NCI-H2107 treated with DMSO at 0.1 percent for 48 hours (cell line): ENCODE data around the gene CATSPERD.
"Not testable (repeated sequence)": the region's sequence is repeated elsewhere in the genome, so short reads cannot be mapped to it uniquely, and the experiment has no call there.

ENCODE experiments used
- DNase-seq: peaks from one replicate; lab custom pipeline; 2025; ENCODE audit not compliant: unreplicated experiment; lab: John Stamatoyannopoulos, UW

CATSPERD gene

DNA sequence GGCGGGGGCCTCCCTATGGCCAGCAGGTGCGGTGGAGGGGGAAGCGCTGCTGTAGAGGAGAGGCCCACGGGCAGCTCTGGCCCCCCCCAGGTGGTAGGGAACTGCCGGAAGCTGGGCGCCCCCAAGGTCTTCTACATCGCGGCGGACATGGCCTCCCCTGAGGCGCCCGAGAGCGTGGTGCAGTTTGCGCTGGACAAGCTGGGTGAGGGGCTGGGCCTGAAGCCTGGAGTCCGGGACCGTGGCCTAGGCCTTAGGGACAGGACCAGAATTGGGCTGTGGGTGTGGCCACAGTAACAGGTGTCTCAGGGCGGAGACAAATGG lies 34.2 kb upstream of the CATSPERD start:
- DNase-seq: no peak

DNA sequence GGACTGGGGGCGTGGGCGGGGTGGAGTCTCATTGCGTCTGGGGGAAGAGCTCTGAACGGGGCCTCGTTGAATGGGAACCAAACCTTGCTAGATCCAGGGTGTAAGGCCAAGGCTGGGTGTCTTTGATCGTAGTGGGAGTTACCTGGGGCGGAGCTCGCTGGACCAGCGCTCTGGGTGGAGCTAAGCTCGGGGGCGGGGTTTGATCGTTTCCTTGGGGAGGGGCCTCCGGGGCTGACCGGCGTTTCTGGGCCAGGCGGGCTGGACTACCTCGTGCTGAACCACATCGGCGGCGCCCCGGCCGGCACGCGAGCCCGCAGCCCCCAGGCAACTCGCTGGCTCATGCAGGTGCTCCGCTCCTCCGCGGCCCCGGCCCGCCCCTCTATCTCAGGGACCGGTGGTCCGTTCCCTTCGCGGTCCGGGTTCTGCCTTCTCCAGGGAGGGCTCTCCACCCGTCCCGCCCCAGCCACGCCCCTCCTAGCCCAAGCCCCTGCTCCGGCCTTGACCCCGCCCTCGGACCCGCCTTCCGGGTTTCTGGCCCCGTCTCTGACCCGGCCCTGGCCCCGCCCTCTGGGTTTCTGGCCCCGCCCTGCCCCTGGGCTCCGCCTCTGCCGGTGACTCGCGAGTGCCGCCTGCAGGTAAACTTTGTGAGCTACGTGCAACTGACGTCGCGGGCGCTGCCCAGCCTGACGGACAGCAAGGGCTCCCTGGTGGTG lies 33.6 kb upstream of the CATSPERD start:
- peak; percentile 32 for DNase-seq

DNA sequence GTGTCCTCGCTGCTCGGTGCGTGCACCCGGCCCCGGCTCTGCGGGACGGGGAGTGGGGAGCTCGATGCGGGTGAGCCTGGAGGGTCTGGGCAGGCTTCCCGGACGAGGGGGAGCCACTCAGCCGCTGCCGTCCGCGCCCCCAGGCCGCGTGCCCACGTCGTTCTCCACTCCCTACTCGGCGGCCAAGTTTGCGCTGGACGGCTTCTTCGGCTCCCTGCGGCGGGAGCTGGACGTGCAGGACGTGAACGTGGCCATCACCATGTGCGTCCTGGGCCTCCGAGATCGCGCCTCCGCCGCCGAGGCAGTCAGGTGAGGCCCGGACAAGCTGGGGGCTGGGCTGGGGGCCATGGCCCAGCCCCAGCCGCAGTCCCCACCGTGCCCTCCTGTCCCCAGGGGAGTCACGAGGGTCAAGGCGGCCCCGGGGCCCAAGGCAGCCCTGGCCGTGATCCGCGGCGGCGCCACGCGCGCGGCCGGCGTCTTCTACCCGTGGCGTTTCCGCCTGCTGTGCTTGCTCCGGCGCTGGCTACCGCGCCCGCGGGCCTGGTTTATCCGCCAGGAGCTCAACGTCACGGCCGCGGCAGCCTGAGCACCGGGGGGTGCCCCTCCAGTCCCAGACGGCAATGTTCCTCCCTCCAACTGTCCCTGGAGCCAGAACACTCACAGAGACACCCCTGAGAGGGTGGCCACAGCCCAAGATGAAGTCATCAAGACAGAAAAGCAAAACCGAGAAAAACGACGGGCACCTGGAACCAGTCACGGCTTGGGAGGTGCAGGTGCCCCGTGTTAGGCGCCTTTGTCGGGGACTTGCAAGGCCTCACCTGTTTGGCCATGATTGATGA lies 32.9 kb upstream of the CATSPERD start:
- no peak for DNase-seq

DNA sequence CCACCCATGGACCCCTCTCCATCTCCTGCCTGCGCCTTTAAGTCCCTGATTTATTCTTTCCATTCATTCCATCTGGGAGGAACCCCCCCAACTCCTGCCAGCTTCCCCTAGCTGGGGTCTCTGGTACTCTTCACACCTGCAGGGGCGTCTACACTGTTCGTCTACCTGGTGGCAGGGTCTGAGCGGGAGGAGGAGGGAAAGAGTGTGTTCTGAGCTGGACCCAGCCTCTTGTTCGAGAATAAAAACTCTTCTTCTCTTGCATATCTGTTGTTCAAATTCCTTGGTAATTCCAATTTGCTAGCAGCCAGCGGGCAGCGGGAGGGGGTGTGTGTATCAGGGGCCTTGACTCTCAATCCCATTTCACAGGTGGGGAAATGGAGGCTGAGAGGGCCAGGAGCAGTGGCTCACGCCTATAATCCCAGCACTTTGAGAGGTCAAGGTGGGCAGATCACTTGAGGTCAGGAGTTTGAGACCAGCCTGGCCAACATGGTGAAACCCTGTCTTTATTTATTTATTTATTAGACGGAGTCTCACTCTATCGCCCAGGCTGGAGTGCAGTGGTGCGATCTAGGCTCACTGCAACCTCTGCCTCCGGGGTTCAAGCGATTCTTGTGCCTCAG lies 32.1 kb upstream of the CATSPERD start:
- not testable (repeated sequence) for DNase-seq

DNA sequence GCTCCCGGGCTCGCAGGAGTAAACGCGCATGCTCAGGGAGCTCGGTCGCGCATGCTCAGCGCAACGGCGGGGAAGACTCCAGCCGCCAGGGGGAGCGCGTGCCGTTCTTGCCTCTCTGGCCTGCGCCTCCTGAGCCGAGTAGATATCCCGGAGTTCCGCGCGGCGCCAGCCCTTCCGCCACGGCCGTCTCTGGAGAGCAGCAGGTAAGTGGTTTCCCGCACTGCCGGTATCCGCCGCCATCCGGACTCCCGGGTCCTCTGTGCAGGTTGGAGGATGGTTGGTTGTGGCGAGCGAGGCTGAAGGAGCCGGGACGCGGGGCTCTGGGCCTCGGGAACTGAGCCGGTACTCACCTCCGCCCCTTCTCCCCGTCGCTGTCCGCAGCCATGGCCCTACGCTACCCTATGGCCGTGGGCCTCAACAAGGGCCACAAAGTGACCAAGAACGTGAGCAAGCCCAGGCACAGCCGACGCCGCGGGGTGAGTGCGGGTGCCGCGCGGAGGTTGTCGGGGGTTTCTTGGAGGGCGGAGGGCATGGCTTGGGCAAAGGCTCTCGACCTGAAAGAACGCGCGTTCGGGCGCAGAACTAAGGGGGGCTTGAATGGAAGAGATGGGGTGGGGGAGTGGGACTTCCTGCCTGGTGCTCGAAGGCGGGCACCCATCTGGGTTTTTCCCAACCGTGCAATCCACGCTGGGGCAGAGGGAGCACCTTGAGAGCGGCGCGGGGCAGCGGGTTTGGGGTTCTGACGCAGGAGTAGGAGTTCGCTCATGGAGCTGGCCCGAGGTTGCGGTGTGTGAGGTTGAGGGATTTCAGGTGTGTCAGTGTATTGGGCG lies 30.1 kb upstream of the CATSPERD start, which contains the start of gene RPL36:
RPL36 (plus strand) TSS at position 171 of the 830 bp plus-strand sequence; CDS start at position 384, 213 bp downstream.
- peak; percentile 89 for DNase-seq

DNA sequence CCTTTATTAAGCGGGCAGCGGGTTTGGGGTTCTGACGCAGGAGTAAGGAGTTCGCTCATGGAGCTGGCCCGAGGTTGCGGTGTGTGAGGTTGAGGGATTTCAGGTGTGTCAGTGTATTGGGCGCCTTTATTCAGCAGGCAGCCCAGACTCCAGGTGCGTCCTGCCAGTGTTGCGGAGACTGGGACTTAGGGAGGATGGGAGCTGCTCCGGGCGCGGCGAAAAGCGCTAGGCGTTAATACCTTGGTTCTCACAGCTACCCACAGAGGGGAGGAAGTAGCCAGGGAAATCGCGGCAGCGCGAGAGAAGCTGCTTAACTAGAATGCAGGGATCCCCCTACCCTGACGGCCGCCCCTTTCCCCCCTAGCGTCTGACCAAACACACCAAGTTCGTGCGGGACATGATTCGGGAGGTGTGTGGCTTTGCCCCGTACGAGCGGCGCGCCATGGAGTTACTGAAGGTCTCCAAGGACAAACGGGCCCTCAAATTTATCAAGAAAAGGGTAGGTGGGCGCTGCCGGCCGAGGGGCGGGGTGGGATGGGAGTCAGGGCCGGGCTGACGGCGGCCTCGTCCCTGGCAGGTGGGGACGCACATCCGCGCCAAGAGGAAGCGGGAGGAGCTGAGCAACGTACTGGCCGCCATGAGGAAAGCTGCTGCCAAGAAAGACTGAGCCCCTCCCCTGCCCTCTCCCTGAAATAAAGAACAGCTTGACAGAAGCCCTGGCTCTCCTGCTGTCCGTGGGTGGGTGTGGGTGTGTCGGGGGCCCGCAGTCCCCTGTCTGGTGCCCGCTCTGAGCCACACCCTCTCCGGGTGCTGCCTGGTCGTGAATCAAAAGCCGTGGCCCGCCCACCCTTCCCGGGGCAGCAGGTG lies 29.2 kb upstream of the CATSPERD start:
- DNase-seq: no peak

DNA sequence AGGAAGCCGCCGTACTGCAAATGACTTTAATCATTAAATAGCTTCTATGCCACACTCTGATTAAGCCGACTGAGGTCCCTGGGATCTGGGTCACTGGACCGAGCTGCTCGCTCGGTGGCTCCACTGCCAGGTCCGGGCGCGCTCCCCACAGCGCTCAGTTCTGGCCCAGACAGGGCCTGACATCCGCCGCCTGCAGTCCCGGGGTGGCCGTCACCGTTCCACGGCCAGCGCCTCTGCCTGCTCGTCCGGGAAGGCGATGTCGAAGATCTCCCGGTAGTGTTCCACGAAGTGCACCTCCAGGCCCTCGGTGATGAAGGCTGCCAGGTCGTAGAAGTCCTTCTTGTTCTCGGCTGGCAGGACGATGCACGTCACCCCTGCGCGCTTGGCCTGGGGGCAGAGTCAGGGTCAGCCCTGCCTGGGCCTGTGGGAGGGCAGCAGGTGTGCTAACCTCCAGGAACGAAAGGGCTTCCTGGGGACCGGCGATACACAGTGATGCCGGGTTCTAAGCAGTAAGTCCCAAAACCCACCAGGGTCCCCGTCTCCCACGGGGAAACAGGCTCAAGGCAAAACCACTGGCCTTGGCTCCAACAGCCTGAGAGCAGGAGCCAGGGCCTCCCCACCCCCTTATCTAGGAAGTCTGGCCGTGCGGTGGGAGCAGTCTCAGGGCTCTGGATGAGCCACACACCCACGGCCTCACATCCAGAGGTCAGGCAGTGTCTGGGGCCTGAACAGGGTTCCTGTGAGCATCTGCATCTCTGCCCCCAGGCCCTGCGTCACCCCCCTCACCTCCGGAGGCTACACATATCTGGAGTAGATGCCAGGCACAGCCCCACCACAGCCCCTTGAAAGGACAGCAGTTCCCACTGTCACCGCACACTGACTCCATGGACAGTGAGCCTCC lies 28.4 kb upstream of the CATSPERD start:
- DNase-seq: no peak

DNA sequence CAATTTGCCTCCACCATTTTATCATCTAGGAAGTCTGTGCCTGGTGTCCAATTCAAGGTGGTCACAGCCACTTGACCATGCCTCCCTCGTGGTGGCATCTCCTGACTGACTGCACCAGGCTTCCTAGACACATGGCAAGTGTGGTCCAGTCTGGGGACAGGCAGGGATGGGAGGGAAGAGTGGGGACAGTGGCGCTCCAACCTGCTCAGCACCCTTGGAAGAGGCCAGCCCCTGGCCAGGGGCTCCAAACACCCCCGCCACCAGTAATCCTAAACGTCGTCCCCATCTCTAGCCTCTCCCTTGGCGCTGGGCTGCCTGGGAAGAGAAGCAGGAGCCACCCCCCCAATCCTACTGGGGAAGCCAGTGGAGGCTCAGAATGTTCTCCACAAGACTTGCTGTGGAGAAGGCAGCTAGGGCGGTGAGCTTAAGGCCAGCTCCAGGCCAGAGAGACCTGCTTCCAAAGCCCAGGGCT lies 27.7 kb upstream of the CATSPERD start:
- no peak for DNase-seq

DNA sequence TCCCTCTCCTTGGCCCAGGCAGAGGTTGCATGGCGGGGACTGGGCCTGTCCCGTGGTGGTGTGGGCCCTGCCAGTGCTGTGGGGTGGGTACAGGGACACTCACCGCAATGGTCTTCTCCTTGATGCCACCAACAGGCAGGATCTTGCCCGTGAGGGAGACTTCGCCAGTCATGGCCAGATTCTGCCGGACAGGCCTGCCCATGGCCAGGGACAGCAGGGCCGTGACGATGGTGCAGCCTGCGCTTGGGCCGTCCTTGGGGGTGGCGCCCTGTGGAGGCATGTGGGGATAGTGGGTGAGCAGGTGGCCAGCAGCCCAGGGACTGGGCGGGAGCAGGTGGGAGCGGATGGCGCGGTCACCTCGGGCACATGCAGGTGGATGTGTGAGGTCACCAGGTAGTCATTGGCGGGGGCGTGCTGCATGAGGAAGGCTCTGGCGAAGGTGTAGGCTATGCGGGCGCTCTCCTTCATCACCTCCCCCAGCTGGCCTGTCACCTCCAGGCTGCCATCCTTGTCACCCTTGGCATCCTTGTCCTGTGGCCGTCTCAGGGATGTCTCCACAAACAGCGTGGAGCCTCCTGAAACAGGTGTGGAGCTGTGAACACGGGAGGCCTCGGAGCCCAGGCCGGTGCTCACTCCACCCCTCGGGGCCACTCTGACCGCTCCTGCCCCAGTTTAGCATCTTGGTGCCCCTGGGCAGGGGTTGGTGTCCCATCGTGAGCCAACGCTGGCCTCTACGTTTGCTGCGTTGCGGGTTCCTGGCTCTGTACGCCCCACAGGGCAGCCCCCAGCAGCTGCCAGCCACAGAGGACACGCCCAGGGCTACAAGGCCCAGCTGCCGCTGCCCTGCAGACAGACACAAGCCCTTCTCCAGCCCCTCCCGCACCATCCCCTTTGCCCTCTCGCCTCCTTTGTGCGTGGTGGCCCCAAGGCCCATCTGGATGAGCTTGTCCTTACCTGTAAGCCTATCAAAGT lies 27.0 kb upstream of the CATSPERD start:
- DNase-seq: no peak

DNA sequence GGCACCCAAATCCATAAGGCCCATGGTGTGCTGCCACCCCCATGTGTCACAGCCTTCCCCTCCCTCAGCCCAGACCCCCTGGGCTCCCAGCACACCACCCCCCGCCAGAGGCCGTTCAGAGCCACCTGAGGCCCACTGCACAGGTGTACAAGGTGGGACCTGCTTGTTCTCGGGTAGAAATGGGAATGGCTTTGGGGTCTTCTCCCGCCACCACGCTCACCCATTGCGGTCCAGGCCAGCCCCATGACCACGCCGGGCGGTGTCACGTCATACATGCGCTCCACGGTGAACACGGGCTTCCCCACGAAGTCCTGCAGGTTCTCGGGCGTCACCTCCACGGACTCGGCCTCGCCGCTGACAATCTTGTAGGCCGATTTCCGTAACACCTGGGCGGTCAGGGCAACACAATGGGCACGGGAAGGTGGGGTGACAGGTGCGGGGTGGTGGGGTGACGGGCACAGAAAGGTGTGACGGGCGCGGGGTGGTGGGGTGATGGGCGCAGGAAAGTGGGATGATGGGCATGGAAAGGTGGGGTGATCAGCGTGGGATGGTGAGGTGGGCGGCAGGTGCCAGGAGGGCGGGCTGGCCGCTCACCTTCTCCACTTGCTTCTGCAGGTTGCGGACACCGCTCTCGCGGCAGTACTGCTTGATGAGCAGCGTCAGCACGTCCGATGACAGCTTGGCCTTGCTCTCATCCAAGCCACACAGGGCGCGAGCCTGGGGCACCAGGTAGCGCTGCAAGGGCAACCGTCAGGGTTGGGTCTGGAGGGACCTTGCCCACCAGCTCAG lies 26.1 kb upstream of the CATSPERD start:
- DNase-seq: no peak

DNA sequence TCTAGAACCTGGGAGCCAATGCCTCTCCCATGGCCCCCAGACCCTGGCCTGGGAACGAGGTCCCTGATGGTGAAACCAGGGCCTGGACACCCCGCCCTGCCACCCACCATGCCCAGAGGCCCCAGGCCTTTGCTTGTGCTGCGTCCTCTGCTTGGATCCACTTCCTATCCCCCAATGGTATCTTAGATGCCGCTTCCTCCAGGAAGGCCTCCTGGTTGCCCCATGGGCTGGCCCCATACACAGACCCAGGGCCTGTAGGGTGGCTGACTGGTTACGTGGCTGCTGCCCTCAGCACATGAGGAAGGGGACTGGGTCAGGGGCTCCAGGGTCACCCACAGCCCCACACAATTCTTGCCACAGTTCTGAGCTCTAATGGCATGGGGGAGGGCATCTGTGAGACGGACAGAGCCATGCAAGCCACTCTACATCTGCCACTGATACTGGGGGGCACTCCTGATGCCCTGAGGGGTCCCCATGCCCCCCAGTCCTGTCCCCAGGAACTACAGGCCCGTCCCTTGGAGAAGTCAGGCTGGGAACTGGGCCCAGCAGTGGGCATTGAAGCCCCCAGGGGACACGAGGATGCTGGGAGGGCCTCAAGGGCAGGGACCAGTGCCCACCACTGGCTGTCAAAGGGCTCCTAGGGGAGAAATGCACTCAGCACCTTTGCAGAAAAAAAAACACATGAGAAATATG lies 25.3 kb upstream of the CATSPERD start:
- no peak for DNase-seq

DNA sequence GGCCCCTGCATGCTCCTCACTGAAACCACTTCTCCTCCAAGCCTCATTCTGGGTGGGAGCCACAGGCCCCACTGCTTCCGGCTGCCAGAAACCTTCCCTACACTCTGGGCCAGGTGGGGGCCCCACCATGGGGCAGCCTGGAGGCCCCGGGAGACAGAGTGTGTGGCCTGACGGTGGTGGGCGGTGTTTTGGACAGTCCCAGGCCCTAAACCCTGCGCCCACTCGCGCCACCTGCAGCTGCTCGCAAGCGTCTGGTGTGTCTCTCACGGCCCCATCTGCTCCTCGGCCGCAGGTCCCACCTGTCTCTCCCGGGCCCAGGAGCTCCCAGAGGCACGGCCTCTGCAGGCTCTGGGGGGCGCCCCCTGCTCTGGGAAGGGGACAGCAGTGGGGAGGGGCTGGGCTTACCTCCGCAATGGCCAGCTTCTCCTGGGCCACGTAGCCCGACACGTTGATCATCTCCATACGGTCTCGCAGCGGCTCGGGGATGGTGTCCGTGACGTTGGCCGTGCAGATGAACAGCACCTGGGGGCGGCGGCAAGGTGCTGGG lies 24.7 kb upstream of the CATSPERD start:
- DNase-seq: no peak

DNA sequence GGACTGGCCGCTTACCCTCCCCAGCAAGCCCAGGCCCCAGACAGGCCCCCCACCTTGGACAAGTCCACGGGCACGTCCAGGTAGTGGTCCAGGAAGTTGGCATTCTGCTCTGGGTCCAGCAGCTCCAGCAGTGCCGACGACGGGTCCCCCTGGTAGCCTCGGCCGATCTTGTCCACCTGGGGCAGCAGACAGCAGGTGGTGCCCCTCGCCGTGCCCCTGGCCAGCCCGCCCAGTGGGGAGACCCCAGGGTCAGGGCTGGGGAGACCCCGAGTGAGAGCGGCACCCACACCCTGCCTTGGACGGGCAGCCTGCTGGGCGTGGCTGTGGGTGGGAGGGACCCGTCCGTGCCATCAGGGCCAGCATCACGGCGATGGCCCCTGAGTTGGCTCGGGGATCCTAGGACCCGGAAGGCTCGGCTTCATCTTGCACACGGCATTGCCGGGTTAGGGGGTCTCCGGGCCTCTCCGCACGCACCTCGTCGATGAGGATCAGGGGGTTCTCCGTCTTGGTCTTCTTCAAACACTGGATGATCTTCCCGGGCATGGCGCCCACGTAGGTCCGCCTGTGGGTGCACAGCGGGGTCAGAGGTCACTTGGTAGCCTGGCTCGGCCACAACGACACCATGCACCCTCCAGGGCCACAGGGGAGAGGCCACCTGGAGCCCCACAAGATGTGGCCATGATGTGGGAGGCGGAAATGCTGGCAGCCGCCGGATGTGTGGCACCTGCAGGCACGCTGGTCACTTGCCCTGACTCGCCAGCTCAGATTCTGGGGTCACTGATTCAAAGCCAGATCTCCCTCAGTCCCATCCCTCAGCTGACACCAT lies 24.0 kb upstream of the CATSPERD start:
- no peak for DNase-seq

DNA sequence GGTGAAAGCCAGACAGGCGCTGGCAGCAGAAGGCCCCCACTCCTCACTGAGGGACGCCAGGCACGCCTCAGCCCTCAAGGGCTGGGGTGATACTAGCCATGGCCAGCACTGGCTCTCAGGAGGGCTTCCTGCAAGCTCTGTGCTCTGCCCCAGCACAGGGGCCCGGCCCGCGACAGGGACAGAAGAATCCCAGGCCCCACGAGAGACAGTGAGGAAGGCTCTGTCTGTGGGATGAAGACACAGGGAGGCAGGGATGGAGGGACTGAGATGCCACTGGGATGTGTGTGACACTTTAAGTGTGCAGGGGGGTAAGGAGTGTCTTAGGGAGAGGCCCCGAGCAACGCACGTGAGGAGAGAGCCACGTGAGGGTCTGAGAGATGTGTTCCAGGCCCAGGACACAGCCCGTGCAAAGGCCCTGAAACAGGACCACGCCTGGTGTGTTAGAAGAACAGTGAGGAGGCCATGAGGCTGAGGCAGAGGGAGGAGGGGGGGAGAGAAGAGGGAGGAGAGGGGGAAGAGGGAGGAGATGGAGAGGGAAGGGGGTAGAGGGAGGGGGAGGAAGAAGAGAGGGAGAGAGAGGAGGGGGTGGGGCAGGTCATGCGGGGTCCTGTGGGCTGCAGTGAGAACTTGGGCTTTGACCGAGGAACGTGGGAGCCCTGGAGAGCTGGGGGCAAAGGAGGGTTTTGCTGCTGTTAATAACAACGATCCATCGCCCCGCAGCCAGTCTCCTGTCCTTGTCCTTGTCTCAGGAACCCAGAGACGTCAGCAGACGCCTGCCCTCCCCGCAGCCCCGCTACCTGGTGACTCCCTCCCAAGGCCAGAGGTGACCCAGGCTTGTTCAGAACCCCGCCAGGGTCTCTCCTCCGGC lies 23.2 kb upstream of the CATSPERD start:
- DNase-seq: no peak
